ENCODE measurements around the gene CDK14.
"Not testable (repeated sequence)": the region's sequence is repeated elsewhere in the genome, so short reads cannot be mapped to it uniquely, and the experiment has no call there.

The CDK14 gene

DNA sequence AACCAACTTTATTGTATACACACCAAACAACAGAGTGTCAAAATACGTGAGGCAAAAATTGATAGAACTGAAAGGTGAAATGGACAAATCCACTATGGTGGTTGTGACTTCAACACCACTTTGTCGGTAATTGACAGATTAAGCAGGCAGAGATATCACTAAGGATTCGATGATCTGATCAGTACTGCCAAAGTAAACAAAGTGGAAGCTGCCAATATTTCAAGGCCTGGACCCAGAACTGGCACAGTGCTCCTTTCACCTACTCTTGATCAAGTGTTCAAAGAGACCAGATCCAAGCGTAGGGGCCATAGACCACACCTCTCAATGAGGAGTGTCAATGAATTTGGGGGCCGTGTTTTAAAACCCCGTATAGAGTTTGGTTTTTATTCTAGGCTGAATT lies 167.0 kb downstream of the CDK14 start:
- no peak for DNase-seq

DNA sequence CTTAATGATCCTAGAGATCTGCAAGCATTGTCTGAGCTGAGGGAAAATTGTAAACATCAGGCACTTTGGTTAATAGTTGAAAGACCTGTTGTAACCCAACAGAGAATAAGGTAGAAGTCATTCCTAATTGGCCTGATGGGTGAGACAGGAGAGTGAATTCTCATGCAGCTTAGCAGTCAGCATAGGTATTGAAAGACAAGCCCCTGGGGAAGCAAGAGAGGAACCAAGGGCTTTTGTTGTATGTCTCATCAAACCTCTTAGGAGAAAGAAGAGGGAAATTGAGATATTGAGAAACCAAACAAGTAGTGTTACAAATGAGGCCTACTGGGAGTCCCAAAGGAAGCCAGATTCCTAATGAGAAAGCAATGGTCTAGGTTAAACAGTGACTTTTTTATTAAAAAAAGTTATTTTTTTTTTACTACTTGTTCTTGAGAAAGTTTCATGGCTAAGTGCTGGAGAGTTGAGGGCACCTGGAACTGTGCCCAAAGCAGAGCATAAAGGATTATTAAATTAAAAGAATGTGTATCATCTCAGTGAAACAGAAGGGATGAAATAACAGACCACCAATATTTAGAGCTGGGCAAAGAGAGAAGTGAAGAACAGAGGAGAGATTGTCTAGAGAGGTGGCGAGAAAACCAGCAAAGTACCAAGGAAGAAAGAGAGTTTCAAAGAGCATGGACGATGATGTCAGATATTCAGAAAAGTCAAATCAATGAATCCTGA lies 168.9 kb downstream of the CDK14 start:
- no peak for DNase-seq

DNA sequence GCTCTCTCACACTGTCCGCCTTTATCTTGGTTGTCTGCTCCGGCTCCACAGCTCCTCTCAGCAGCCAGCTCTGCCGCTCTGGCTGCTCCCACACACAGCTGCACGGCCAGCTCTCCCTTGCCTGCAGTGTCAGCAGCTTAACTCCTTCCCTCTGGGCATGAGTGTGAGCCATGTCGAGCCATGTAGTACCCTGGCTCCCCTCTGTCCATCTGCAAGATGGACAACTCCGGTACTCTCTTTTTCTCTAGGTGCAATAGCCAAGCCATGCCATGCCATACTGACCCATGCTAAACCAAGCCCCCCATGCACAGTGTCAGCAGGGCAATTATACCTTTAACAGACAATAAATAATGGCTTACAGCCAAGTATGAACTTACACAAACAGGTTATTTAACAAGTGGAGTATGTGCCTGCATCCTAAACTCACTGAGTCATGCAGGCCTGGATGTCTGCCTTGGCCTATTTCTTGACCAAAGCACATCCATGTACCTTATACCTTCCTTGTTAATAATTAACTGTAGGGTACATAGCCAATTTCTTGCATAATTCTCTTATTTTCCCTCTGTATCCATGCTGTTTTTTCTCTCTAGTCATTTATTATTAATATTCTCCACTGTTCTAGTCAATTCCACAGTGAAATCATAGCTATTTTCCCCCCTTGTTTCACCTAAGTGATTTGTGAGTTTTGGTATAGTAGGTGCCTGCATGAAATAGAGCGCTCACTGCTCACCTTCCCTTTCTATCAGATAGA lies 170.9 kb downstream of the CDK14 start:
- peak; percentile 11 for DNase-seq

DNA sequence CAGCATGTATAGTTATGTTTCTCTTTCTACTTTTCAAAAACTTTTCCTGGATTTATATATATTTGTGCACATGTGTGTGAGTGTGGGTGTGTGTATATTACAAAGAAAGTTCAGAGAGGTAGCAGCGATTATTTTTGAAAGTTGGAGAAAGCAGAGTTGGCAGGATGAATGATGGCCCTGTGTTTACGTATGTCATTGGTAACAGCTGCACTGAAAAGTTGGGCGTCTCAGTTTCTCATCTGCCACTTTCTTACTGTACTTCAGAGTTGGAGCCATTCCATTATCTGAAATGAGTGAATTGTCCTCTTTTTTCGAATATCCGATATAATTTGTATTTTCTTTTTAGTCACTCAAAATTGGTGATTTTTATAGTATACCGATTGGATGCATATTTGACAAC lies 172.2 kb downstream of the CDK14 start:
- no peak for DNase-seq

- DNase-seq: no peak
Measured at GRCh38 chr7:90769036-90769435, 172.9 kb downstream of the CDK14 start.

- not testable (repeated sequence) for DNase-seq
Measured at GRCh38 chr7:90769566-90769965, 173.4 kb downstream of the CDK14 start.

DNA sequence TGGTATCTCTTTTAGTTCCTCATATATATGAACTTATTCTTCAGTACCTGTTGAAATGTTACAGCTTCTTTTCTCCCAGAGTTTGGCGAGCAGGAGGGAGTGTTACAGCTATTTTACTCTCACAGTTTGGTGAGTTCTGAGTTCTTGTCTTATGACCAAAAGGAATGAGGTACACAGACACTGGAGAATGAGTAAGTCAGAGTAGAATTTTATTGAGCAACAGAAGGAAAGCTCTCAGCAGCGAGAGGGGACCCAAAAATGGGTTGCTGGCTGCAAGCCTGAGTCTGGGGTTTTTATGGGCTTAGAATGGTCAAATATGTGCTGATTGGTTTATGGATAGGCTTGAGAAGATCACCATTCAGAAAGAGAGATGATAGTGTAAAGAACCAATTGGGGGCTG lies 175.2 kb downstream of the CDK14 start:
- DNase-seq: peak; percentile 32

DNA sequence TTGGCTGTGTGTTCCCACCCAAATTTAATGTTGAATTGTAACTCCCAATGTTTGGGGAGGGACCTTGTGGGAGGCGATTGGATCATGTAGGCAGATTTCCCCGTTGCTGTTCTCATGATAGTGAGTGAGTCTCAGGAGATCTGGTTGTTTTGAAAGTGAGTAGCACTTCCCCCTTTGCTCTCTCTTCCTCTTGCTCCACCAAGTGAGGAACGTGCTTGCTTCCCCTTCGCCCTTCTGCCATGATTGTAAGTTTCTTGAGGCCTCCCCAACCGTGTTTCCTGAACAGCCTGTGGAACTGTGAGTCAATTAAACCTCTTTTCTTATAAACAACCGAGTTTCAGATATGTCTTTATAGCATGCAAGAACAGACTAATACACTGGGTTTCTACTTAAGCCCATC lies 176.3 kb downstream of the CDK14 start:
- DNase-seq: no peak

DNA sequence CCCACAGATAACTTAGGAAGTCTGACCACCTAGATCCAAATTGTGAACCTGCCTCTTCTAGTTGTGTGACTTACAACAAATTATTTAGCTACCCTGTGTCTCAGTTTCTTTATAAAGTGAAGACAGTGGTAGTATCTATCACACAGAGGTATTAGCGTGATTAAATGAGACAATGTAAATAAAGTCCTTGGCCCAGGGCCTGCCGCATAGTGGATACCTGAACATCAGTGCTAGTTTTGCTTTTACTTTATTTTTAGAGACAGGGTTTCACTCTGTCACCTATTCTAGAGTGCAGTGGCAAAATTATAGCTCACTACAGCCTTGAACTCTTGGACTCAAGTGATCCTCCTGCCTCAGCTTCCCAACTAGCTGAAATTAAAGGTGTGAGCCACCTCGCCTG lies 177.1 kb downstream of the CDK14 start:
- DNase-seq: no peak

DNA sequence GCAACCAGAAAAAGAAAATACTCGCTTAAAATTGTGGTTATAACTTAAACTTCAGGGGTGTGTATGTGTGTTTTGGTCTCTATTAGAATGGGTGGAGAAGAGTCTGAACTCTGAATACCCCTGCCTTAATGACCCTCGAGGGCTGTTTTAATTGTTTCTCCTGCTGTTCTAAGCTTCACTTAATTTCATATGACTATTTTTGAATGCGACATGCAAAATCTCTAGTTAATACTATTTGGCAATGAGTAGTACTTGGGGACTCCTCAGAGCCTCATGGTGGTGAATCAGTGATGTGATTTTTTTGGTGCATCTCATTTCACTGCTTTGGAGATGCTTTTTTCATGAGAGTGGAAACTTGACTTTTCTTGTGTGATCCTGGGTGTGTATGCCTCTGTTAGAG lies 178.6 kb downstream of the CDK14 start:
- DNase-seq: no peak

- no peak for DNase-seq
Measured at GRCh38 chr7:90775383-90775965, 179.4 kb downstream of the CDK14 start.

DNA sequence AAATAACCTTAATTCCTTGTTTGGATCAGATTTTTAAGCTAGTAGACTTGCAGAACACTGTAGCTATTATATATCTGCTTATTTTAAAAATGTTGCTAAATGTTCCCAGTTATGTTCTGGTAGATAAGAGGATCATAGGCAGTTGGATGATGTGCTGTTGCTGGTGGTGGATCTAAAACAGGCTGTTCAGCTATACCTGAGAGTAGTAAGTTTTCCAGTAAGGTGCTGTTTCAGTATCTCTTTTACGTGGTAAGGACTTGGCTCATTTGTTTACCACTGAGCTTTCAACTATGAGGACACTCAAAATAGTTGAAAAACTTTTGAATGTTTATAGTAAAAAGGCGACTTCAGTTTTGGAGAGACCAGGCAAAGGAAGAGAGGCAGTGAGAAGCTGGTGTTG lies 180.9 kb downstream of the CDK14 start:
- DNase-seq: no peak

DNA sequence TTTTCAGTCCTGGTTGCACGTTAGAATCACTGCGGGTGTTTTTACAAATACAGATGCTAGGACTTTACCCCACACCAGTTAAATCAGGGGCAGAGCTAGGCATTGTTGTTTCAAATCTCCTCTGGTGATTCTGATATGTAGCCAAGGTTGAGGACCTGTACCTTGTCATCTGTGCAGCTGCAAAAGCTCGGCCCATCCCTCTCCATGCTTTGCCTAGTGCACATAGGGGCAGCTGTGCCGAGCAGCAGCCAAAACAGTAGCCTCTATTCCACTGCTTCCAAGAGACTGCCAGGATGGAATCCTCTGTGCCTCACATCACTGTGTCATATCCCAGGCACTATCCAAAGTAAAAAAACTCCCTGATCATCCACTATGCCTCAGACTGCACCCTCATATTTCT lies 181.3 kb downstream of the CDK14 start:
- no peak for DNase-seq

DNA sequence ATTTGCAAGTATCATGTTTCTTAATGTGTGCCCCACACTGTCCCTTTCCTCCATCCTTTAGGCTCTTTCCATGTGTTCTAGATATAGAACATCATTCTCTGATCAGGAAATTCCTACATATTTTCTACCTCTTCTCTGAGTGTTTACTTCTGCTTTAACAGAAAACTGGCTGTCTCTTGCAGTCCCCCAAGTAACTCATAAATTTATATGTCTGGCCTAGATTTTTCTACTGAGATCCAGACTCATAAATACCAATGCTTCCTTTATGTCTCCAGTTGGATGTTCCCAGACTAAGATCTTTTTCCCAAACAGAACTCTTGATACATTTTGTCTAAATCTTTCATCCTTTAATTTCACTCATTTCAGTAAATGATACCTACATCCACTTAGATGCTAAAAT lies 181.8 kb downstream of the CDK14 start:
- no peak for DNase-seq

GRCh38 chr7:90788052-90788451 lies 191.9 kb downstream of the CDK14 start:
- DNase-seq: peak; percentile 73

DNA sequence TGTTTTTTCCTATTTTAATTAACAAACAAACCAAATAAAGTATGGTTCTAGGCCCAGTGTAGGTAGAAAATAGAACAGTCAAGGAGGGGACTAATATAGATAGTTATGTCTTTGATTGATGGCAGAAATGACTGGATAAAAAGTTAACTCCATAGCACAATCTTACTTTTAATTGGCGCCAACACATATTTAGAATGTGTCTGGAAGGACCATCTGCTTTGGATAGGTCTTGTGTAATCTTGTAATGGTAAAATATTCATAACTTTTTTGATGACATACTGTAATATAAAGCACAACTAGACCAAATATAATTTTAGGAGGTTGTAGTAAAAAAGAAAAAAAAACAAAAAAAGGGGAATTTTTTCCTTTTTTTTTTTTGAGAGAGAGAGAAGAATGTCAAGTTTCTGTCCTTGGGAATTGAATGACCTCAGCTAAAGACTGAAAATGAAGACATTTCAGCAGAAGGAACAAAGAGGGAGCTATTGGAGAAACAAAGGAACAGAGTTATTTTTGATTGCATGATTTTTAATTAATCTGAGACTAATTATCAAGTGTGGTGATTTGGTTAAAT lies 193.7 kb downstream of the CDK14 start:
- no peak for DNase-seq

DNA sequence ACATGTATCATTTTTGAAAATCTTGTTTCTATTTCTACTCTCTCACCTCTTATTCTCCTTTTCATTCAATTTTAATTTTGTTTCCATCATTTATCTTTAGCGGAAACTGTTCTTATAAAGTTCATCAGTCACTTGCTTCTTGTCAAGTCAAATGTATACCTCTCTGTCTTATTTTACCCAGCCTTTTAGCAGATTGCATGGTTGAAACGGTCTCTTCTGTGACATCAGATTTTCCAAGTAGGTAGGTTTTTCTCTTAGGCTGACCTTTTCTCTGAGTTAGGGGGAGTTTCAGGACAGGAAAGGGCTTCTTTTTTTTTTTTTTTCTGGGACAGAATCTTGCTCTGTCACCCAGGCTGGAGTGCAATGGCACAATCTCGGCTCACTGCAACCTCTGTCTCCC lies 195.5 kb downstream of the CDK14 start:
- no peak for DNase-seq

GRCh38 chr7:90792301-90792700 lies 196.2 kb downstream of the CDK14 start:
- no peak for DNase-seq

DNA sequence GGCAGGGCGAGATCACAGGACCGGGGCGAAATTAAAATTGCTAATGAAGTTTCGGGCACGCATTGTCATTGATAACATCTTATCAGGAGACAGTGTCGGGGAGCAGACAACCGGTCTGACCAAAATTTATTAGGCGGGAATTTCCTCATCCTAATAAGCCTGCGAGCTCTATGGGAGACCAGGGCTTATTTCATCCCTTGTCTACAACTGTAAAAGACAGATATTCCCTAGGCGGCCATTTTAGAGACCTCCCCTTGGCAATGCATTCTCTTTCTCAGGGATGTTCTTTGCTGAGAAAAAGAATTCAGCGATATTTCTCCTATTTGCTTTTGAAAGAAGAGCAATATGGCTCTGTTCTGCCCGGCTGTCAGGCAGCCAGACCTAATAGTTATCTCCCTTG lies 198.1 kb downstream of the CDK14 start:
- not testable (repeated sequence) for DNase-seq

GRCh38 chr7:90797596-90797995 lies 201.5 kb downstream of the CDK14 start:
- peak; percentile 16 for DNase-seq

GRCh38 chr7:90804370-90804769 lies 208.2 kb downstream of the CDK14 start:
- peak; percentile 83 for DNase-seq

DNA sequence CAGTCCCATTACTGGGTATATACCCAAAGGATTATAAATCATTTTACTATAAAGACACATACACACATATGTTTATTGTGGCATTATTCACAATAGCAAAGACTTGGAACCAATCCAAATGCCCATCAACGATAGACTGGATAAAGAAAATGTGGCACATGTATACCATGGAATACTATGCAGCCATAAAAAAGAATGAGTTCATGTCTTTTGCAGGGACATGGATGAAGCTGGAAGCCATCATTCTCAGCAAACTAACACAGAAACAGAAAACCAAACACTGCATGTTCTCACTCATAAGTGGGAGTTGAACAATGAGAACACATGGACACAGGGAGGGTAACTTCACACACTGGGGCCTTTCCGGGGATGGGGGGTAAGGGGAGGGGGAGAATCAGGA lies 219.4 kb downstream of the CDK14 start:
- not testable (repeated sequence) for DNase-seq

- peak; percentile 95 for DNase-seq
Measured at GRCh38 chr7:90816511-90817142, 220.5 kb downstream of the CDK14 start.

All from fibroblast of skin of back (primary cell).